K562 (cell line): Measurements from ENCODE around the gene KRT83. TPM values are rescaled to one million over a fixed set of nuclear protein-coding genes. Genes with fewer than 3 reads are reported as not detected.

ENCODE experiments used
- ATAC-seq: fragments of 200-7000 bp; cut with Tn5 transposase; 3 replicates; pipeline ENCODE4 v1.9.1; 2020; ENCODE audit warnings: moderate library complexity
- BruUV-seq: library from RNA; stranded (reverse); fragments of 400-500 nt; replicated peaks from 2 replicates; lab custom pipeline; 2021; lab: Mats Ljungman, UMichigan
- CTCF ChIA-PET: fragments of 300-600 bp; formaldehyde crosslinking; extraction: SDS; loops from one replicate; lab custom pipeline; 2021; ENCODE audit warnings: low intra/inter-chr PET ratio; lab: Yijun Ruan, JAX
- POLR2A ChIA-PET: fragments of 300-600, 350-650 bp; sonication (Branson Sonifier 250); formaldehyde crosslinking; extraction: SDS; loops from one replicate; lab custom pipeline; 2021; ENCODE audit warnings: antibody characterized with exemption, inconsistent platforms; lab: Yijun Ruan, JAX
- DNase-seq, 4 experiments: peaks; one replicate each; pipeline versions ENCODE4 v3.0.0 to v3.0.0-alpha.2; 2011 to 2018; ENCODE audit warnings: low spot score in 3 of 4, mixed read lengths in 3 of 4; ENCODE audit errors: extremely low read depth in 1 of 4
- FAIRE-seq: peaks from 2 replicates; lab custom pipeline; 2011; peaks lifted over from hg19 to GRCh38; lab: Jason Lieb, UNC
- H2AFZ ChIP-seq: 2 replicates; pipeline ENCODE4 v1.6.0; 2011; ENCODE audit warnings: low read depth, low read length, control low read depth, inconsistent platforms
- H3K27ac ChIP-seq: fragments of 200-600 bp; 3 replicates; pipeline ENCODE4 v1.8.0; 2011; ENCODE audit warnings: low read depth, mild to moderate bottlenecking, control low read depth, inconsistent platforms, low read length, moderate library complexity, mixed read lengths; ENCODE audit errors: extremely low read depth
- H3K27me3 ChIP-seq, 2 experiments: fragments of 300-600 bp in 1 of 2; 2 replicates in 1 of 2; 3 replicates in 1 of 2; pipeline versions ENCODE4 v1.6.0 to v1.8.0; 2011; ENCODE audit warnings: inconsistent platforms in 2 of 2, low read length in 2 of 2, mild to moderate bottlenecking in 1 of 2, mixed read lengths in 1 of 2, moderate library complexity in 1 of 2; ENCODE audit not compliant: control insufficient read depth in 2 of 2, insufficient read depth in 2 of 2
- H3K36me3 ChIP-seq: fragments of 300-600 bp; 3 replicates; pipeline ENCODE4 v1.8.0; 2011; ENCODE audit warnings: mild to moderate bottlenecking, low read length, inconsistent platforms; ENCODE audit not compliant: control insufficient read depth, insufficient read depth
- H3K4me1 ChIP-seq, 2 experiments: fragments of 200-600 bp in 1 of 2; replicated peaks in 1 of 2; 2 replicates in 1 of 2; 3 replicates in 1 of 2; pipeline versions ENCODE4 v1.5.1 to v1.8.0; 2011; ENCODE audit warnings: inconsistent platforms in 2 of 2, low read length in 2 of 2, mild to moderate bottlenecking in 1 of 2, mixed read lengths in 1 of 2, moderate library complexity in 1 of 2; ENCODE audit not compliant: control insufficient read depth in 2 of 2, insufficient read depth in 2 of 2
- H3K4me2 ChIP-seq: 2 replicates; pipeline ENCODE4 v1.6.1; 2011; ENCODE audit warnings: low read length, control low read depth, inconsistent platforms, mixed read lengths; ENCODE audit not compliant: insufficient read depth
- H3K4me3 ChIP-seq: fragments of 200-600 bp; sonication (generic), shearing (Covaris generic); 2 replicates; pipeline ENCODE4 v1.5.1; 2016; ENCODE audit warnings: control low read depth, inconsistent platforms
- H3K79me2 ChIP-seq: fragments of 200-600 bp; 3 replicates; pipeline ENCODE4 v1.8.0; 2011; ENCODE audit warnings: low read length, inconsistent platforms; ENCODE audit not compliant: control insufficient read depth, insufficient read depth
- H3K9ac ChIP-seq, 2 experiments: 2 replicates each; pipeline versions ENCODE4 v1.6.0 to v1.6.1; 2011; ENCODE audit warnings: low read depth in 2 of 2, low read length in 2 of 2, control low read depth in 1 of 2, inconsistent platforms in 1 of 2, mild to moderate bottlenecking in 1 of 2, mixed read lengths in 1 of 2; ENCODE audit not compliant: insufficient read depth in 1 of 2
- H3K9me1 ChIP-seq: one replicate; pipeline ENCODE4 v1.6.0; 2011; ENCODE audit warnings: inconsistent platforms, mild to moderate bottlenecking, low read length, moderate library complexity; ENCODE audit not compliant: control insufficient read depth, insufficient read depth
- H3K9me3 ChIP-seq: replicated peaks from 2 replicates; pipeline ENCODE4 v1.5.1; 2011; ENCODE audit warnings: low read depth, low read length, inconsistent platforms; ENCODE audit not compliant: control insufficient read depth, insufficient read depth
- H4K20me1 ChIP-seq: replicated peaks from 2 replicates; pipeline ENCODE4 v1.6.1; 2011; ENCODE audit warnings: low read length, inconsistent platforms, mixed read lengths; ENCODE audit not compliant: control insufficient read depth, insufficient read depth
- GABPB1 ChIP-seq: sonication (generic); formaldehyde crosslinking; IDR thresholded peaks from 2 replicates; pipeline ENCODE4 v1.8.0; 2022; ENCODE audit warnings: mild to moderate bottlenecking, missing genetic modification reagents
- MBD2 ChIP-seq: sonication (generic); IDR thresholded peaks from 2 replicates; pipeline ENCODE4 v1.6.1; 2016; ENCODE audit warnings: low read depth, borderline replicate concordance
- MTA2 ChIP-seq: fragments of 450-650 bp; IDR thresholded peaks from 2 replicates; pipeline ENCODE4 v1.6.1; 2016; ENCODE audit warnings: low read depth
- MYNN ChIP-seq, 2 experiments: sonication (generic); formaldehyde crosslinking in 1 of 2; IDR thresholded peaks; 2 replicates each; pipeline versions ENCODE4 v1.5.0 to v1.6.1; 2016 to 2020; ENCODE audit warnings: antibody characterized with exemption in 1 of 2, missing genetic modification reagents in 1 of 2
- NR2C1 ChIP-seq, 2 experiments: fragments of 450-650 bp; IDR thresholded peaks; 2 replicates each; pipeline ENCODE4 v1.6.1; 2017; ENCODE audit warnings: mild to moderate bottlenecking in 2 of 2, antibody characterized with exemption in 1 of 2, inconsistent platforms in 1 of 2, missing compliant biosample characterization in 1 of 2, missing genetic modification characterization in 1 of 2
- ZNF3 ChIP-seq: fragments of 250-450 bp; sonication (Bioruptor Pico); IDR thresholded peaks from 2 replicates; pipeline ENCODE4 v1.5.0; 2021; ENCODE audit warnings: mild to moderate bottlenecking, moderate library complexity
- ZNF584 ChIP-seq: fragments of 200-800 bp; sonication (Bioruptor generic); IDR thresholded peaks from 2 replicates; pipeline ENCODE4 v1.6.1; 2016; ENCODE audit warnings: low read depth, mild to moderate bottlenecking, missing genetic modification characterization, missing compliant biosample characterization
- WGBS: fragments of 100-300 bp; shearing (Covaris generic); methylation state at CpG from one replicate; pipeline ENCODE4 v1.1.6; 2016; ENCODE audit warnings: low coverage, mixed read lengths; ENCODE audit not compliant: insufficient coverage; ENCODE audit errors: missing lambda C conversion rate; 5-methylcytosine and 5-hydroxymethylcytosine counted together
- in situ Hi-C: fragments of 300-500 bp; cut with MboI; formaldehyde crosslinking; loops from 4 replicates; pipeline ENCODE4 v1.15.0; 2018; ENCODE audit warnings: inconsistent platforms, mixed read lengths
- intact Hi-C: fragments of 100-400 bp; cut with micrococcal nuclease; formaldehyde crosslinking; loops from 2 replicates; pipeline ENCODE4 v1.14.2; 2022
- polyA plus RNA-seq, 8 experiments: library from polyadenylated mRNA; depleted of rRNA in 4 of 8; stranded (reverse) in 5 of 8; unstranded in 3 of 8; fragments of >200 nt; fragmentation: Nextera tagmentation in 2 of 8; fragmentation: Illumina TruSeq in 1 of 8; extraction: Ambion mirVana in 2 of 8; extraction: Trizol in 1 of 8; gene quantifications; 2 replicates each; pipeline versions ENCODE4 v1.2.1 to v1.2.3, GENCODE V29; 2011 to 2014; ENCODE audit warnings: inconsistent platforms in 1 of 8, missing spikeins in 1 of 8
- total RNA-seq, 7 experiments: library from RNA; depleted of rRNA in 6 of 7; stranded (reverse); fragments of >200 nt in 6 of 7; fragmentation: Illumina TruSeq in 2 of 7; extraction: Trizol in 2 of 7; gene quantifications; 2 replicates each; pipeline versions ENCODE4 v1.2.1 to v1.2.3, GENCODE V29; 2011 to 2021; ENCODE audit warnings: low replicate concordance in 1 of 7
- TF ChIP-seq, protein P1 (sequence below): fragments of 200-800 bp; sonication (Bioruptor generic); IDR thresholded peaks from 2 replicates; pipeline ENCODE4 v1.6.1; 2016; ENCODE audit warnings: missing genetic modification characterization, missing compliant biosample characterization
- TF ChIP-seq, protein P2 (sequence below): fragments of 450-650 bp; IDR thresholded peaks from 2 replicates; pipeline ENCODE4 v1.6.1; 2014; ENCODE audit warnings: low read depth, mild to moderate bottlenecking, moderate library complexity, borderline replicate concordance
- TF ChIP-seq, protein P3 (sequence below), 3 experiments: IDR thresholded peaks in 2 of 3; conservative IDR thresholded peaks in 1 of 3; 2 replicates each; pipeline ENCODE4 v1.5.1; 2011 to 2012; ENCODE audit warnings: low read length in 3 of 3, mild to moderate bottlenecking in 3 of 3, control low read depth in 2 of 3, improper control_type of control experiment in 1 of 3, inconsistent platforms in 1 of 3, low read depth in 1 of 3, mixed read lengths in 1 of 3, moderate library complexity in 1 of 3; ENCODE audit not compliant: insufficient read depth in 2 of 3
- TF ChIP-seq, protein P4 (sequence below): sonication (generic); formaldehyde crosslinking; IDR thresholded peaks from 2 replicates; pipeline ENCODE4 v1.8.0; 2022; ENCODE audit warnings: mild to moderate bottlenecking, missing genetic modification reagents

Gene KRT83
- total and polyA plus RNA-seq, 9 of the 15 experiments (the other 6 are each of a cell fraction or from before 2014, with no cell fraction given): not detected

DNA sequence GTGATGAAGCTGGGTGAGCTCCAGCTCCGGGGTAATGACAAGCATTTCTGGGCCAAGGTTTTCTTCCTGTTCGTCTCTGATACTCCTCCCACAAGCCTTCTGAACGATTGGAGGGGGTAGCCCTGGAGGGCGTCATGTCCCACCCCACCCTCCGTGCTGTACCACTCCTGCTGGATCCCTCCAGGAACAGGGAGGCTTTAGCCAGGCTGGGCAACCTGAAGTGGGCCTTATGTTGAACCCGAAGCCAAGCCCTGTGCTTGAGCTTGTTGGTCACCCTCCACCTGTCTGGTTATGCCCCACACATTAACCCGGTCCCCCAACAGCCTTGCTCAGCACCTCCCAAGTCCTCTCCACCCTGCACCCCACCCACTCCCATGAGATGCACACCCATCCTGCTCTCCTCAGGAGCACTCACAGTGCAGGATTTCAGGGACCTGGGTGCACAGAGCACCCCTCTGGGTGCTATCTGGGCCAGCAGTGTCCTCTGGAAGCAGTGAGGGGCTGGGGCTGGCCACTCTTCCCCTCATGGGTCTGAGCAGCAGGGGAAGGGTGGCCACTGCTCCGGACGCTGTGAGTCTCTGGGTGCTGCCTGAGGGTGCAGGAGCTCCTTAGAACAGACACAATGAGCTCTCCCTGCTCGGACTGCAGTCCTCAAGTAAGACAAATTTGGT is 6.8 kb upstream of the KRT83 start:
- no TSS peak for BruUV-seq
- Histone ChIP-seq H3K36me3 (no peaks in the 10 kb centered on the region), H3K79me2 (no peaks in the 10 kb centered on the region), H3K9me3 (no peaks in the 10 kb centered on the region), H3K9ac (no peak overlapping the region), H3K4me2 (no peak overlapping the region), H2AFZ (no peak overlapping the region), H3K9me1 (no peaks in the 10 kb centered on the region), H3K27ac (no peak overlapping the region), H3K4me3 (no peak overlapping the region), H4K20me1 (no peaks in the 10 kb centered on the region), H3K4me1 (no peaks in the 10 kb centered on the region), H3K27me3 (peaks cover 6 to 27% of the 10 kb centered on the region in 2 experiments; a peak in 4 of 5 replicates)
- no peak for FAIRE-seq
- WGBS: 0% methylated on average over 10 of the region's 10 CpGs
- no peak for ATAC-seq
- CTCF ChIA-PET: interaction anchor here (0.6 to 0.7 kb wide), 2 partner anchors 172 to 185 kb away, joined by 3 read pairs; no protein-coding TSS in a partner anchor
- in situ Hi-C loops (no loop called here), intact Hi-C loops (no loop called here)
- POLR2A ChIA-PET: interaction anchor here (0.6 kb wide), 1 partner anchor 109 kb away, joined by 3 read pairs; no protein-coding TSS in a partner anchor
- no peak for DNase-seq
- no peak for TF ChIP-seq GABPB1 (CRISPR knock-in tag)
- TF ChIP-seq NR2C1 (IDR thresholded peaks at IDR 0.05): no peak
- no peak for TF ChIP-seq NR2C1 (tag; IDR thresholded peaks at IDR 0.05)
- TF ChIP-seq, protein P1, sequence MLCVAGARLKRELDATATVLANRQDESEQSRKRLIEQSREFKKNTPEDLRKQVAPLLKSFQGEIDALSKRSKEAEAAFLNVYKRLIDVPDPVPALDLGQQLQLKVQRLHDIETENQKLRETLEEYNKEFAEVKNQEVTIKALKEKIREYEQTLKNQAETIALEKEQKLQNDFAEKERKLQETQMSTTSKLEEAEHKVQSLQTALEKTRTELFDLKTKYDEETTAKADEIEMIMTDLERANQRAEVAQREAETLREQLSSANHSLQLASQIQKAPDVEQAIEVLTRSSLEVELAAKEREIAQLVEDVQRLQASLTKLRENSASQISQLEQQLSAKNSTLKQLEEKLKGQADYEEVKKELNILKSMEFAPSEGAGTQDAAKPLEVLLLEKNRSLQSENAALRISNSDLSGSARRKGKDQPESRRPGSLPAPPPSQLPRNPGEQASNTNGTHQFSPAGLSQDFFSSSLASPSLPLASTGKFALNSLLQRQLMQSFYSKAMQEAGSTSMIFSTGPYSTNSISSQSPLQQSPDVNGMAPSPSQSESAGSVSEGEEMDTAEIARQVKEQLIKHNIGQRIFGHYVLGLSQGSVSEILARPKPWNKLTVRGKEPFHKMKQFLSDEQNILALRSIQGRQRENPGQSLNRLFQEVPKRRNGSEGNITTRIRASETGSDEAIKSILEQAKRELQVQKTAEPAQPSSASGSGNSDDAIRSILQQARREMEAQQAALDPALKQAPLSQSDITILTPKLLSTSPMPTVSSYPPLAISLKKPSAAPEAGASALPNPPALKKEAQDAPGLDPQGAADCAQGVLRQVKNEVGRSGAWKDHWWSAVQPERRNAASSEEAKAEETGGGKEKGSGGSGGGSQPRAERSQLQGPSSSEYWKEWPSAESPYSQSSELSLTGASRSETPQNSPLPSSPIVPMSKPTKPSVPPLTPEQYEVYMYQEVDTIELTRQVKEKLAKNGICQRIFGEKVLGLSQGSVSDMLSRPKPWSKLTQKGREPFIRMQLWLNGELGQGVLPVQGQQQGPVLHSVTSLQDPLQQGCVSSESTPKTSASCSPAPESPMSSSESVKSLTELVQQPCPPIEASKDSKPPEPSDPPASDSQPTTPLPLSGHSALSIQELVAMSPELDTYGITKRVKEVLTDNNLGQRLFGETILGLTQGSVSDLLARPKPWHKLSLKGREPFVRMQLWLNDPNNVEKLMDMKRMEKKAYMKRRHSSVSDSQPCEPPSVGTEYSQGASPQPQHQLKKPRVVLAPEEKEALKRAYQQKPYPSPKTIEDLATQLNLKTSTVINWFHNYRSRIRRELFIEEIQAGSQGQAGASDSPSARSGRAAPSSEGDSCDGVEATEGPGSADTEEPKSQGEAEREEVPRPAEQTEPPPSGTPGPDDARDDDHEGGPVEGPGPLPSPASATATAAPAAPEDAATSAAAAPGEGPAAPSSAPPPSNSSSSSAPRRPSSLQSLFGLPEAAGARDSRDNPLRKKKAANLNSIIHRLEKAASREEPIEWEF (CRISPR knock-in tag): no peak
- TF ChIP-seq, protein P2, sequence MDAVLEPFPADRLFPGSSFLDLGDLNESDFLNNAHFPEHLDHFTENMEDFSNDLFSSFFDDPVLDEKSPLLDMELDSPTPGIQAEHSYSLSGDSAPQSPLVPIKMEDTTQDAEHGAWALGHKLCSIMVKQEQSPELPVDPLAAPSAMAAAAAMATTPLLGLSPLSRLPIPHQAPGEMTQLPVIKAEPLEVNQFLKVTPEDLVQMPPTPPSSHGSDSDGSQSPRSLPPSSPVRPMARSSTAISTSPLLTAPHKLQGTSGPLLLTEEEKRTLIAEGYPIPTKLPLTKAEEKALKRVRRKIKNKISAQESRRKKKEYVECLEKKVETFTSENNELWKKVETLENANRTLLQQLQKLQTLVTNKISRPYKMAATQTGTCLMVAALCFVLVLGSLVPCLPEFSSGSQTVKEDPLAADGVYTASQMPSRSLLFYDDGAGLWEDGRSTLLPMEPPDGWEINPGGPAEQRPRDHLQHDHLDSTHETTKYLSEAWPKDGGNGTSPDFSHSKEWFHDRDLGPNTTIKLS: no peak
- no peak for TF ChIP-seq ZNF584 (CRISPR knock-in tag)
- TF ChIP-seq MYNN (IDR thresholded peaks at IDR 0.05): no peak
- no peak for TF ChIP-seq MYNN (CRISPR knock-in tag; IDR thresholded peaks at IDR 0.05)
- no peak for TF ChIP-seq ZNF3 (CRISPR knock-in tag)
- TF ChIP-seq MTA2: no peak
- TF ChIP-seq, protein P3, sequence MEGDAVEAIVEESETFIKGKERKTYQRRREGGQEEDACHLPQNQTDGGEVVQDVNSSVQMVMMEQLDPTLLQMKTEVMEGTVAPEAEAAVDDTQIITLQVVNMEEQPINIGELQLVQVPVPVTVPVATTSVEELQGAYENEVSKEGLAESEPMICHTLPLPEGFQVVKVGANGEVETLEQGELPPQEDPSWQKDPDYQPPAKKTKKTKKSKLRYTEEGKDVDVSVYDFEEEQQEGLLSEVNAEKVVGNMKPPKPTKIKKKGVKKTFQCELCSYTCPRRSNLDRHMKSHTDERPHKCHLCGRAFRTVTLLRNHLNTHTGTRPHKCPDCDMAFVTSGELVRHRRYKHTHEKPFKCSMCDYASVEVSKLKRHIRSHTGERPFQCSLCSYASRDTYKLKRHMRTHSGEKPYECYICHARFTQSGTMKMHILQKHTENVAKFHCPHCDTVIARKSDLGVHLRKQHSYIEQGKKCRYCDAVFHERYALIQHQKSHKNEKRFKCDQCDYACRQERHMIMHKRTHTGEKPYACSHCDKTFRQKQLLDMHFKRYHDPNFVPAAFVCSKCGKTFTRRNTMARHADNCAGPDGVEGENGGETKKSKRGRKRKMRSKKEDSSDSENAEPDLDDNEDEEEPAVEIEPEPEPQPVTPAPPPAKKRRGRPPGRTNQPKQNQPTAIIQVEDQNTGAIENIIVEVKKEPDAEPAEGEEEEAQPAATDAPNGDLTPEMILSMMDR (IDR thresholded peaks at IDR 0.05 in 2 of 3, conservative IDR thresholded peaks at IDR 0.05 in 1 of 3; ENCODE audit: insufficient read depth in 2 of 3, low read depth in 1 of 3, low read length in 3 of 3): no peak
- TF ChIP-seq, protein P4, sequence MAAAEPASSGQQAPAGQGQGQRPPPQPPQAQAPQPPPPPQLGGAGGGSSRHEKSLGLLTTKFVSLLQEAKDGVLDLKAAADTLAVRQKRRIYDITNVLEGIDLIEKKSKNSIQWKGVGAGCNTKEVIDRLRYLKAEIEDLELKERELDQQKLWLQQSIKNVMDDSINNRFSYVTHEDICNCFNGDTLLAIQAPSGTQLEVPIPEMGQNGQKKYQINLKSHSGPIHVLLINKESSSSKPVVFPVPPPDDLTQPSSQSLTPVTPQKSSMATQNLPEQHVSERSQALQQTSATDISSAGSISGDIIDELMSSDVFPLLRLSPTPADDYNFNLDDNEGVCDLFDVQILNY (CRISPR knock-in tag): no peak
- no peak for TF ChIP-seq MBD2
